MCF 10A (cell line): ENCODE results near the gene PCBP2. TPM values are rescaled to one million over a fixed set of nuclear protein-coding genes. Genes with fewer than 3 reads are reported as not detected.
"Not testable (repeated sequence)": the region's sequence is repeated elsewhere in the genome, so short reads cannot be mapped to it uniquely, and the experiment has no call there.

ENCODE experiments used
- BruUV-seq: library from RNA; stranded (reverse); fragments of 400-500 nt; replicated peaks from 2 replicates; lab custom pipeline; 2021; lab: Mats Ljungman, UMichigan
- CTCF ChIA-PET: fragments of 300-600 bp; sonication (Branson Sonifier 250); formaldehyde crosslinking; extraction: SDS; loops from one replicate; lab custom pipeline; 2021; ENCODE audit warnings: antibody characterized with exemption, inconsistent platforms; lab: Yijun Ruan, JAX
- POLR2A ChIA-PET: fragments of 300-600, 350-650 bp; sonication (Branson Sonifier 250); formaldehyde crosslinking; extraction: SDS; loops from one replicate; lab custom pipeline; 2020; ENCODE audit warnings: antibody characterized with exemption, inconsistent platforms; lab: Yijun Ruan, JAX
- DNase-seq: peaks from one replicate; pipeline ENCODE4 v3.0.0-alpha.2; 2018; ENCODE audit not compliant: unreplicated experiment
- H3K27ac Mint-ChIP-seq: one replicate; pipeline ENCODE4 v1.8.0; 2022; ENCODE audit warnings: mild to moderate bottlenecking, low read depth, mixed read lengths; ENCODE audit not compliant: unreplicated experiment
- H3K27me3 Mint-ChIP-seq: one replicate; pipeline ENCODE4 v1.8.0; 2022; ENCODE audit warnings: mixed read lengths; ENCODE audit not compliant: insufficient read depth, unreplicated experiment
- H3K36me3 Mint-ChIP-seq: one replicate; pipeline ENCODE4 v1.8.0; 2022; ENCODE audit warnings: mild to moderate bottlenecking, moderate library complexity, mixed read lengths; ENCODE audit not compliant: insufficient read depth, unreplicated experiment
- H3K4me1 Mint-ChIP-seq: one replicate; pipeline ENCODE4 v1.8.0; 2022; ENCODE audit warnings: mixed read lengths; ENCODE audit not compliant: insufficient read depth, unreplicated experiment
- H3K4me3 Mint-ChIP-seq: one replicate; pipeline ENCODE4 v1.8.0; 2022; ENCODE audit warnings: mild to moderate bottlenecking, moderate library complexity, mixed read lengths; ENCODE audit not compliant: unreplicated experiment
- H3K9me3 Mint-ChIP-seq: one replicate; pipeline ENCODE4 v1.8.0; 2022; ENCODE audit warnings: mixed read lengths; ENCODE audit not compliant: unreplicated experiment
- CTCF ChIP-seq: fragments of 200-600 bp; IDR thresholded peaks from one replicate; pipeline ENCODE4 v1.8.0; 2022; ENCODE audit warnings: antibody characterized with exemption, mild to moderate bottlenecking; ENCODE audit not compliant: unreplicated experiment
- intact Hi-C: fragments of 100-400 bp; cut with micrococcal nuclease; formaldehyde crosslinking; loops from 2 replicates; pipeline ENCODE4 v1.14.1; 2022
- total RNA-seq: library from RNA; stranded (reverse); gene quantifications from 2 replicates; pipeline ENCODE4 v1.2.3, GENCODE V29; 2022

PCBP2 gene
- total RNA-seq, 1 experiment from 2014 or later: 1,037 TPM

GRCh38 chr12:53413485-53414204, 38.3 kb upstream of the PCBP2 start:
- CTCF ChIA-PET: interaction anchor here (0.6 to 1.9 kb wide), 4 partner anchors 52 to 68 kb away, joined by 3 to 6 read pairs (median 4); no protein-coding TSS in a partner anchor
- H3K27me3 Mint-ChIP-seq: no peaks in the 10 kb centered on the region
- peaks cover 67% of the 10 kb centered on the region for H3K36me3 Mint-ChIP-seq
- H3K9me3 Mint-ChIP-seq: no peaks in the 10 kb centered on the region
- H3K4me1 Mint-ChIP-seq: peaks cover 4% of the 10 kb centered on the region
- intact Hi-C loops: loop anchor here (2.0 kb wide), 1 partner anchor 61 kb away; no protein-coding TSS in a partner anchor
- H3K4me3 Mint-ChIP-seq: no peak overlapping the region
- no peak for TF ChIP-seq CTCF
- H3K27ac Mint-ChIP-seq: no peak overlapping the region
- DNase-seq: no peak
- BruUV-seq: no TSS peak
- POLR2A ChIA-PET: interaction anchor here (0.6 to 1.6 kb wide), 6 partner anchors 9 to 779 kb away, joined by 3 to 6 read pairs (median 4); no protein-coding TSS in a partner anchor

- H3K9me3 Mint-ChIP-seq: no peaks in the 10 kb centered on the region
- CTCF ChIA-PET: interaction anchor here (0.7 to 1.9 kb wide), 6 partner anchors 59 to 90 kb away, joined by 3 to 6 read pairs (median 4); no protein-coding TSS in a partner anchor
- no peak for TF ChIP-seq CTCF
- intact Hi-C loops: no loop called here
- no peak overlapping the region for H3K27ac Mint-ChIP-seq
- no peak overlapping the region for H3K4me3 Mint-ChIP-seq
- DNase-seq: no peak
- BruUV-seq: no TSS peak
- H3K27me3 Mint-ChIP-seq: no peaks in the 10 kb centered on the region
- peaks cover 56% of the 10 kb centered on the region for H3K36me3 Mint-ChIP-seq
- POLR2A ChIA-PET: interaction anchor here (0.6 to 1.6 kb wide), 7 partner anchors 26 to 339 kb away, joined by 3 to 5 read pairs (median 4); partner anchors contain the start of gene SP1
- H3K4me1 Mint-ChIP-seq: peaks cover 8% of the 10 kb centered on the region
These were observed 37.0 kb upstream of the PCBP2 start for GRCh38 chr12:53414756-53415417.

- H3K4me3 Mint-ChIP-seq, BruUV-seq, H3K4me1 Mint-ChIP-seq, DNase-seq, intact Hi-C loops, H3K27me3 Mint-ChIP-seq, H3K9me3 Mint-ChIP-seq: not testable (repeated sequence)
- ChIA-PET POLR2A (interaction anchor here (0.7 to 2.2 kb wide), 2 partner anchors 25 to 34 kb away, joined by 4 to 10 read pairs; no protein-coding TSS in a partner anchor), CTCF (interaction anchor here (0.6 to 1.2 kb wide), 6 partner anchors 33 to 91 kb away, joined by 3 to 6 read pairs (median 4); no protein-coding TSS in a partner anchor)
- H3K27ac Mint-ChIP-seq: peak overlapping the region; percentile 5
- peaks cover 46% of the 10 kb centered on the region for H3K36me3 Mint-ChIP-seq
These were observed 36.0 kb upstream of the PCBP2 start for GRCh38 chr12:53415752-53416389.

GRCh38 chr12:53417291-53417816, 34.5 kb upstream of the PCBP2 start:
- H3K27me3 Mint-ChIP-seq, H3K9me3 Mint-ChIP-seq, DNase-seq, BruUV-seq, H3K27ac Mint-ChIP-seq, intact Hi-C loops, H3K4me3 Mint-ChIP-seq: not testable (repeated sequence)
- Mint-ChIP-seq H3K4me1 (peaks cover 14% of the 10 kb centered on the region), H3K36me3 (peaks cover 39% of the 10 kb centered on the region)
- ChIA-PET CTCF (interaction anchor here (0.6 to 2.7 kb wide), 5 partner anchors 26 to 93 kb away, joined by 3 to 34 read pairs (median 3); partner anchors contain the start of gene SP1), POLR2A (interaction anchor here (0.6 to 2.2 kb wide), 11 partner anchors 23 to 122 kb away, joined by 3 to 10 read pairs (median 4); partner anchors contain the start of genes AAAS, PFDN5 and SP1)
